ENCODE results near the gene TMEM132C. TPM values are rescaled to one million over a fixed set of nuclear protein-coding genes. Genes with fewer than 3 reads are reported as not detected.

TMEM132C gene
- polyA plus RNA-seq, 1 donor = 1.7 TPM

- DNase-seq (ENCODE audit: low read depth) = no peak
Measured at GRCh38 chr12:128705140-128705539, 438.2 kb downstream of the TMEM132C start.

GRCh38 chr12:128707488-128707887 is 440.5 kb downstream of the TMEM132C start:
- no peak for DNase-seq (ENCODE audit: low read depth)

- DNase-seq (ENCODE audit: low read depth) = no peak
Measured at GRCh38 chr12:128708789-128709188, 441.8 kb downstream of the TMEM132C start.

GRCh38 chr12:128709660-128710059 is 442.7 kb downstream of the TMEM132C start:
- DNase-seq (ENCODE audit: low read depth) = no peak

GRCh38 chr12:128711486-128711885 is 444.5 kb downstream of the TMEM132C start:
- DNase-seq (ENCODE audit: low read depth) = no peak

- DNase-seq (ENCODE audit: low read depth) = no peak
Measured at GRCh38 chr12:128712622-128713021, 445.7 kb downstream of the TMEM132C start.

- no peak for DNase-seq (ENCODE audit: low read depth)
Measured at GRCh38 chr12:128715485-128715884, 448.5 kb downstream of the TMEM132C start.

GRCh38 chr12:128724468-128725046 is 457.6 kb downstream of the TMEM132C start:
- no peak for DNase-seq (ENCODE audit: low read depth)

GRCh38 chr12:128726886-128727285 is 459.9 kb downstream of the TMEM132C start:
- DNase-seq (ENCODE audit: low read depth) = no peak

- DNase-seq (ENCODE audit: low read depth) = no peak
Measured at GRCh38 chr12:128727461-128727860, 460.5 kb downstream of the TMEM132C start.

GRCh38 chr12:128727999-128728398 is 461.0 kb downstream of the TMEM132C start:
- DNase-seq (ENCODE audit: low read depth) = no peak

- DNase-seq (ENCODE audit: low read depth) = no peak
Measured at GRCh38 chr12:128729628-128730121, 462.7 kb downstream of the TMEM132C start.

- DNase-seq (ENCODE audit: low read depth) = no peak
Measured at GRCh38 chr12:128734371-128734770, 467.4 kb downstream of the TMEM132C start.

GRCh38 chr12:128737292-128737966 is 470.5 kb downstream of the TMEM132C start:
- DNase-seq (ENCODE audit: low read depth) = no peak

- DNase-seq (ENCODE audit: low read depth) = no peak
Measured at GRCh38 chr12:128743916-128744315, 476.9 kb downstream of the TMEM132C start.

GRCh38 chr12:128745772-128746689 is 479.1 kb downstream of the TMEM132C start:
- no peak for DNase-seq (ENCODE audit: low read depth)

GRCh38 chr12:128747441-128747840 is 480.5 kb downstream of the TMEM132C start:
- no peak for DNase-seq (ENCODE audit: low read depth)

GRCh38 chr12:128752386-128752785 is 485.4 kb downstream of the TMEM132C start:
- no peak for DNase-seq (ENCODE audit: low read depth)

- no peak for DNase-seq (ENCODE audit: low read depth)
Measured at GRCh38 chr12:128753438-128753837, 486.5 kb downstream of the TMEM132C start.

GRCh38 chr12:128754275-128754674 is 487.3 kb downstream of the TMEM132C start:
- no peak for DNase-seq (ENCODE audit: low read depth)

GRCh38 chr12:128755566-128755965 is 488.6 kb downstream of the TMEM132C start:
- DNase-seq (ENCODE audit: low read depth) = no peak
